Measurements from ENCODE around the gene ABLIM2.

The ABLIM2 gene

GRCh38 chr4:8173492-8174242 lies 15.1 kb upstream of the ABLIM2 start:
- no peak for DNase-seq

- no peak for DNase-seq
Measured at GRCh38 chr4:8171984-8172924, 13.6 kb upstream of the ABLIM2 start.

- no peak for DNase-seq
Measured at GRCh38 chr4:8171266-8171665, 12.7 kb upstream of the ABLIM2 start.

- no peak for DNase-seq
Measured at GRCh38 chr4:8170341-8170740, 11.7 kb upstream of the ABLIM2 start.

GRCh38 chr4:8169763-8170162 lies 11.2 kb upstream of the ABLIM2 start:
- DNase-seq, result no peak

- no peak for DNase-seq
Measured at GRCh38 chr4:8168832-8169598, 10.4 kb upstream of the ABLIM2 start.

- DNase-seq, result no peak
Measured at GRCh38 chr4:8168232-8168631, 9.6 kb upstream of the ABLIM2 start.

- DNase-seq, result no peak
Measured at GRCh38 chr4:8167815-8168214, 9.2 kb upstream of the ABLIM2 start.

GRCh38 chr4:8167291-8167690 lies 8.7 kb upstream of the ABLIM2 start:
- no peak for DNase-seq

GRCh38 chr4:8165374-8165896 lies 6.8 kb upstream of the ABLIM2 start:
- no peak for DNase-seq

- DNase-seq, result no peak
Measured at GRCh38 chr4:8164687-8165086, 6.1 kb upstream of the ABLIM2 start.

- no peak for DNase-seq
Measured at GRCh38 chr4:8164194-8164565, 5.6 kb upstream of the ABLIM2 start.

- no peak for DNase-seq
Measured at GRCh38 chr4:8163436-8164193, 5.0 kb upstream of the ABLIM2 start.

GRCh38 chr4:8163026-8163425 lies 4.4 kb upstream of the ABLIM2 start:
- no peak for DNase-seq

- no peak for DNase-seq
Measured at GRCh38 chr4:8162625-8163024, 4.0 kb upstream of the ABLIM2 start.

- DNase-seq, result no peak
Measured at GRCh38 chr4:8160572-8160971, 2.0 kb upstream of the ABLIM2 start.

- DNase-seq, result no peak
Measured at GRCh38 chr4:8160233-8160560, 1.6 kb upstream of the ABLIM2 start.

- DNase-seq, result no peak
Measured at GRCh38 chr4:8159537-8160232, 1.1 kb upstream of the ABLIM2 start.

- no peak for DNase-seq
Measured at GRCh38 chr4:8157944-8158709, 486 bp downstream of the ABLIM2 start.

- no peak for DNase-seq
Measured at GRCh38 chr4:8157496-8157895, 1.1 kb downstream of the ABLIM2 start.

GRCh38 chr4:8156617-8157016 lies 2.0 kb downstream of the ABLIM2 start:
- no peak for DNase-seq
